Measurements from ENCODE around the gene ZNF185. TPM values are rescaled to one million over a fixed set of nuclear protein-coding genes. Genes with fewer than 3 reads are reported as not detected.

ZNF185 gene
- total RNA-seq, 4 donors from 2014 or later = 0.56 to 2.2 (median 1.3) TPM

GRCh38 chrX:152892999-152893891 is 4.6 kb upstream of the ZNF185 start:
- H3K4me3 ChIP-seq = no peak overlapping the region
- DNase-seq (no peak), ATAC-seq (no peak)
- no peak for TF ChIP-seq POLR2A (IDR thresholded peaks at IDR 0.05)
- TF ChIP-seq, protein P1, sequence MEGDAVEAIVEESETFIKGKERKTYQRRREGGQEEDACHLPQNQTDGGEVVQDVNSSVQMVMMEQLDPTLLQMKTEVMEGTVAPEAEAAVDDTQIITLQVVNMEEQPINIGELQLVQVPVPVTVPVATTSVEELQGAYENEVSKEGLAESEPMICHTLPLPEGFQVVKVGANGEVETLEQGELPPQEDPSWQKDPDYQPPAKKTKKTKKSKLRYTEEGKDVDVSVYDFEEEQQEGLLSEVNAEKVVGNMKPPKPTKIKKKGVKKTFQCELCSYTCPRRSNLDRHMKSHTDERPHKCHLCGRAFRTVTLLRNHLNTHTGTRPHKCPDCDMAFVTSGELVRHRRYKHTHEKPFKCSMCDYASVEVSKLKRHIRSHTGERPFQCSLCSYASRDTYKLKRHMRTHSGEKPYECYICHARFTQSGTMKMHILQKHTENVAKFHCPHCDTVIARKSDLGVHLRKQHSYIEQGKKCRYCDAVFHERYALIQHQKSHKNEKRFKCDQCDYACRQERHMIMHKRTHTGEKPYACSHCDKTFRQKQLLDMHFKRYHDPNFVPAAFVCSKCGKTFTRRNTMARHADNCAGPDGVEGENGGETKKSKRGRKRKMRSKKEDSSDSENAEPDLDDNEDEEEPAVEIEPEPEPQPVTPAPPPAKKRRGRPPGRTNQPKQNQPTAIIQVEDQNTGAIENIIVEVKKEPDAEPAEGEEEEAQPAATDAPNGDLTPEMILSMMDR (IDR thresholded peaks at IDR 0.05 in 4 of 5, conservative IDR thresholded peaks at IDR 0.05 in 1 of 5) = no peak
- H3K9me3 ChIP-seq = no peaks in the 10 kb centered on the region
- intact Hi-C loops (cut with DNase I; ENCODE audit: low total_unique reads) (no loop called here), in situ Hi-C loops (cut with MboI; ENCODE audit: low sequenced_read_pairs in 4 of 4) (no loop called here)
- peaks cover 0 to 6% (median 0%) of the 10 kb centered on the region in 3 donors for H3K27me3 ChIP-seq
- H3K36me3 ChIP-seq = no peaks in the 10 kb centered on the region
- H3K27ac ChIP-seq = no peak overlapping the region
- no peaks in the 10 kb centered on the region for H3K4me1 ChIP-seq

DNA sequence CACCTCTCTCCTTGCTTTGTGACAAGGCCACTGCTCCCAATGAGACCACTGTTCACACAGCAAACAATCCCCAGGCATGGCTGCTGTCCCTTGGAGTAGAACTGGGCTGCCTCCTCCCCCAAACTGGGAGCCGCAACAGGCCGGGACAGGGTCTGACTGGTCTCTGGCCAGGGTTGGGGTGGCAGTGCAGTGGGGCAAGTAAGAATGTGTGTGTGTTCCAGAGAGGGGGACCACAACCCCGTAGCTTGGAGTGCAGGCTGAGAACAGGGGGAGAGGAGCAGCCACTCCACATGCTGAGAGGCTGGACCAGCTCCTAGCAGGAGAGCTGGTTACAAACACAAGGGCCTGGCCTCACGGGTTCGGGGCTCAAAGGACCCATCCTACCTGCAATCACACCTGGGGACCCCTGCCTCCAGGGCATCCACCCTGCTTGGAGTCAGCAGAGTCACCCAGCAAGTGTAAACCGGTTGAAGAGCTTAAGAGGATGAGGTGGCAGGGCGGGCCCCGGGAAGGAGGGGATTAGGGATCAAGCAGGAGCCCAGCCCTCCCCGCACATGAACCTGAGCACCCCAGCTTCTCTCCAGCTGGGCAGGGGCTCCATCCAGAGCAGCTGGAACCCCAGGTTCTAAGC is 3.8 kb upstream of the ZNF185 start:
- intact Hi-C loops (cut with DNase I; ENCODE audit: low total_unique reads) = no loop called here
- Histone ChIP-seq H3K9me3 (no peaks in the 10 kb centered on the region), H3K4me3 (no peak overlapping the region), H3K27me3 (peaks cover 0 to 13% (median 0%) of the 10 kb centered on the region in 3 donors), H3K4me1 (no peaks in the 10 kb centered on the region), H3K36me3 (no peaks in the 10 kb centered on the region), H3K27ac (no peak overlapping the region)
- ATAC-seq (no peak), DNase-seq (no peak)
- in situ Hi-C loops (cut with MboI; ENCODE audit: low sequenced_read_pairs in 4 of 4) = no loop called here
- TF ChIP-seq, protein P1 (IDR thresholded peaks at IDR 0.05 in 4 of 5, conservative IDR thresholded peaks at IDR 0.05 in 1 of 5) = no peak
- TF ChIP-seq POLR2A (IDR thresholded peaks at IDR 0.05) = no peak

DNA sequence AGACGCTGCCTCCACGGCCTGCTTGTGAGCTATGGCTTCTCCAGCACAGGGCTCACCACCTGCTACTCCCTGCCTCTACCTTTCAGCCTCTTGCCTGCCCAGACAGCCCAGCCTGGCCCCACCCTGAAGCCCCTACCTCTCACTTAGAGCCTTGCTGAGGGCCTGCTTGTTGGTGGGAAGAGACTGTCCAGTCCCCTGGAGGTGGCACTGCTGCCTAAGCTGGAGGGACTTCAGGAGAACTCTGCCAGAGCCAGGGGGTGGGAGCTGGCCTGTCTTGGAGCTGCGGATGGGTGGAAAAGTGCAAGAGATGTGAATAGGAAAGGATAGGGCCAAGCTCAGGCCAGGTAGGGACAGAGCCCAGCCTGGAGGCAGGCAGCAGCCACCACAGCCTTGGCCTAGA is 2.7 kb upstream of the ZNF185 start:
- no peak for ATAC-seq
- no peaks in the 10 kb centered on the region for H3K9me3 ChIP-seq
- no peak overlapping the region for H3K27ac ChIP-seq
- no peaks in the 10 kb centered on the region for H3K36me3 ChIP-seq
- TF ChIP-seq, protein P1 (IDR thresholded peaks at IDR 0.05 in 4 of 5, conservative IDR thresholded peaks at IDR 0.05 in 1 of 5) = no peak
- TF ChIP-seq POLR2A (IDR thresholded peaks at IDR 0.05) = no peak
- no peaks in the 10 kb centered on the region for H3K4me1 ChIP-seq
- in situ Hi-C loops (cut with MboI; ENCODE audit: low sequenced_read_pairs in 4 of 4) (no loop called here), intact Hi-C loops (cut with DNase I; ENCODE audit: low total_unique reads) (no loop called here)
- H3K27me3 ChIP-seq = peaks cover 0 to 13% (median 0%) of the 10 kb centered on the region in 3 donors
- H3K4me3 ChIP-seq = no peak overlapping the region
- no peak for DNase-seq

GRCh38 chrX:152895724-152896420 is 2.0 kb upstream of the ZNF185 start:
- TF ChIP-seq POLR2A (IDR thresholded peaks at IDR 0.05) = no peak
- TF ChIP-seq, protein P1 (IDR thresholded peaks at IDR 0.05 in 4 of 5, conservative IDR thresholded peaks at IDR 0.05 in 1 of 5) = no peak
- Histone ChIP-seq H3K36me3 (no peaks in the 10 kb centered on the region), H3K9me3 (no peaks in the 10 kb centered on the region), H3K27me3 (peaks cover 0 to 13% (median 0%) of the 10 kb centered on the region in 3 donors), H3K27ac (no peak overlapping the region), H3K4me3 (no peak overlapping the region), H3K4me1 (no peaks in the 10 kb centered on the region)
- in situ Hi-C loops (cut with MboI; ENCODE audit: low sequenced_read_pairs in 4 of 4) (no loop called here), intact Hi-C loops (cut with DNase I; ENCODE audit: low total_unique reads) (no loop called here)
- ATAC-seq = no peak
- DNase-seq = no peak
